ENCODE data around the gene ADGRG6.

- no peak for TF ChIP-seq YY1 (IDR thresholded peaks at IDR 0.05; ENCODE audit: insufficient read depth, insufficient read length)
- no peak for TF ChIP-seq ZNF274 (IDR thresholded peaks at IDR 0.05; ENCODE audit: low read depth, low read length)
- no peak for TF ChIP-seq SUZ12 (IDR thresholded peaks at IDR 0.05; ENCODE audit: extremely low read depth, insufficient read depth, insufficient read length)
Observed at GRCh38 chr6:142413111-142413510, 111.3 kb downstream of the ADGRG6 start.

All from NT2/D1 (cell line).